GM21381 (cell line): ENCODE measurements around the gene SQOR.
A peak's percentile ranks its signal among the peaks of the same experiment; 100 is the strongest.

Experiments
- ATAC-seq: cut with Tn5 transposase; IDR thresholded peaks from one replicate; pipeline ENCODE4 v1.9.1; 2021; ENCODE audit warnings: mild to moderate bottlenecking, moderate library complexity; ENCODE audit not compliant: unreplicated experiment

The SQOR gene

GRCh38 chr15:45704329-45705249 lies 69.8 kb downstream of the SQOR start:
- ATAC-seq, result peak; percentile 17

GRCh38 chr15:45705510-45706473 lies 71.0 kb downstream of the SQOR start:
- ATAC-seq, result peak; percentile 81

GRCh38 chr15:45710657-45711056 lies 75.8 kb downstream of the SQOR start:
- no peak for ATAC-seq

GRCh38 chr15:45714590-45715488 lies 80.0 kb downstream of the SQOR start:
- ATAC-seq, result no peak

GRCh38 chr15:45715528-45715927 lies 80.7 kb downstream of the SQOR start:
- ATAC-seq, result no peak

- no peak for ATAC-seq
These were observed 84.7 kb downstream of the SQOR start for GRCh38 chr15:45719490-45719889.

- no peak for ATAC-seq
These were observed 85.4 kb downstream of the SQOR start for GRCh38 chr15:45720183-45720582.

GRCh38 chr15:45728641-45729040 lies 93.8 kb downstream of the SQOR start:
- no peak for ATAC-seq

GRCh38 chr15:45729141-45729540 lies 94.3 kb downstream of the SQOR start:
- no peak for ATAC-seq

GRCh38 chr15:45731343-45731742 lies 96.5 kb downstream of the SQOR start:
- ATAC-seq, result no peak

GRCh38 chr15:45732662-45733061 lies 97.8 kb downstream of the SQOR start:
- no peak for ATAC-seq

- no peak for ATAC-seq
These were observed 99.5 kb downstream of the SQOR start for GRCh38 chr15:45734260-45734711.
